ENCODE data around the gene KRT25.

KRT25 gene

DNA sequence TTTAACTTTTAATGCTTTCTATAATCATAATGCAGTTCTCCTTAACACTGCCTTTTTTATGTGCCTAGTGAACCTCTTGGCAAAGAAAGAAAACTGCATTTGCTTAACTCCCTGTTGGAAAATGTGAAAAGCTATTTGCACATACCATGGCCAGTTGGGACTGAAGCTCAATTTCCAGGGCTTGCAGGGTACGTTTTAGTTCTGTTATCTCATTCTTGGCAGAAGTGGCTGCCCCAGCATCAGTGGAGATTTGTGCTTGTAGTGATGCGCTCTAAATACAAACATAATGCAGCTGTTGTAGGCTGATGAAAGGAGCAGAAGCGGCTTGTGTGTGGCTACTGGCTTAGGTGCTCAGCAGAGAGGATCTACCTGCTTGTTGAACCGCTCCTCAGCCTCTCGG, 55.3 kb downstream of the KRT25 start:
- H3K4me3 Mint-ChIP-seq, result no peak overlapping the region
- no peak for DNase-seq
- no peak for ATAC-seq (replicated peaks)
- no peaks in the 10 kb centered on the region for H3K36me3 Mint-ChIP-seq (ENCODE audit: insufficient read depth)
- H3K27ac Mint-ChIP-seq, result no peak overlapping the region
- no peaks in the 10 kb centered on the region for H3K4me1 Mint-ChIP-seq (ENCODE audit: low read depth in 2 of 2)
- no peaks in the 10 kb centered on the region for H3K9me3 Mint-ChIP-seq
- H3K27me3 Mint-ChIP-seq, result peaks cover 76 to 82% of the 10 kb centered on the region in 2 donors

GRCh38 chr17:40699371-40699770, 55.8 kb downstream of the KRT25 start:
- Mint-ChIP-seq H3K27ac (peak overlapping the region in 1 of 2 donors; percentile 33), H3K4me1 (ENCODE audit: low read depth in 2 of 2) (no peaks in the 10 kb centered on the region), H3K9me3 (no peaks in the 10 kb centered on the region), H3K4me3 (no peak overlapping the region), H3K36me3 (ENCODE audit: insufficient read depth) (no peaks in the 10 kb centered on the region), H3K27me3 (peaks cover 76 to 82% of the 10 kb centered on the region in 2 donors)
- no peak for ATAC-seq (replicated peaks)
- DNase-seq, result no peak

Measured in effector memory CD8-positive, alpha-beta T cell (primary cell).